Endothelial cell of umbilical vein (primary cell): Measurements from ENCODE around the gene DIO3. TPM values are rescaled to one million over a fixed set of nuclear protein-coding genes. Genes with fewer than 3 reads are reported as not detected.

Experiments used
- Bru-seq: library from RNA; stranded (reverse); fragments of 400-500 nt; gene quantifications from one replicate; lab custom pipeline; 2021; lab: Mats Ljungman, UMichigan
- BruChase-seq, 2 experiments: library from RNA; stranded (reverse); fragments of 400-500 nt; gene quantifications; one replicate each; lab custom pipeline; 2021; lab: Mats Ljungman, UMichigan
- BruUV-seq: library from RNA; stranded (reverse); fragments of 400-500 nt; replicated peaks from 2 replicates; lab custom pipeline; 2021; lab: Mats Ljungman, UMichigan
- CTCF ChIA-PET: fragments of 300-600, 350-600 bp; sonication (Branson Sonifier 250); formaldehyde crosslinking; loops from one replicate; lab custom pipeline; 2021; ENCODE audit warnings: antibody characterized with exemption, inconsistent platforms; lab: Charles Lee
- POLR2A ChIA-PET: fragments of 300-600, 350-600 bp; sonication (Branson Sonifier 250); formaldehyde crosslinking; loops from one replicate; lab custom pipeline; 2021; ENCODE audit warnings: antibody characterized with exemption, inconsistent platforms; lab: Charles Lee
- DNase-seq: peaks from one replicate; pipeline ENCODE4 v3.0.0-alpha.2; 2011; ENCODE audit warnings: low read depth, low spot score
- FAIRE-seq: peaks from 2 replicates; lab custom pipeline; 2011; peaks lifted over from hg19 to GRCh38; lab: Jason Lieb, UNC
- H2AFZ ChIP-seq: 2 replicates; pipeline ENCODE4 v1.6.0; 2012; ENCODE audit warnings: low read depth, low read length, control low read depth, inconsistent platforms
- H3K27ac ChIP-seq: 2 replicates; pipeline ENCODE4 v1.5.1; 2011; ENCODE audit warnings: low read depth, mild to moderate bottlenecking, control low read depth, low read length, moderate library complexity; ENCODE audit not compliant: insufficient read depth
- H3K27me3 ChIP-seq, 2 experiments: 2 replicates each; pipeline versions ENCODE4 v1.6.0 to v1.6.1; 2011; ENCODE audit warnings: low read length in 2 of 2, mixed read lengths in 1 of 2; ENCODE audit not compliant: control insufficient read depth in 2 of 2, insufficient read depth in 2 of 2
- H3K36me3 ChIP-seq, 2 experiments: 2 replicates in 1 of 2; 3 replicates in 1 of 2; pipeline ENCODE4 v1.5.1; 2011; ENCODE audit warnings: low read length in 2 of 2, mild to moderate bottlenecking in 1 of 2, moderate library complexity in 1 of 2; ENCODE audit not compliant: control insufficient read depth in 2 of 2, insufficient read depth in 2 of 2; ENCODE audit errors: extremely low read depth in 1 of 2
- H3K4me1 ChIP-seq: 3 replicates; pipeline ENCODE4 v1.5.1; 2011; ENCODE audit warnings: mild to moderate bottlenecking, low read length; ENCODE audit not compliant: control insufficient read depth, insufficient read depth; ENCODE audit errors: extremely low read depth
- H3K4me2 ChIP-seq: 2 replicates; pipeline ENCODE4 v1.6.1; 2011; ENCODE audit warnings: low read length, control low read depth, mixed read lengths; ENCODE audit not compliant: insufficient read depth
- H3K4me3 ChIP-seq, 3 experiments: fragments of 200-600 bp in 1 of 3; sonication (generic), shearing (Covaris generic) in 1 of 3; replicated peaks in 1 of 3; 2 replicates each; pipeline ENCODE4 v1.5.1; 2011 to 2016; ENCODE audit warnings: control low read depth in 3 of 3, low read length in 3 of 3, mild to moderate bottlenecking in 2 of 3, inconsistent platforms in 1 of 3, low read depth in 1 of 3, moderate library complexity in 1 of 3; ENCODE audit not compliant: insufficient read depth in 1 of 3
- H3K79me2 ChIP-seq: 2 replicates; pipeline ENCODE4 v1.6.0; 2012; ENCODE audit warnings: low read length, inconsistent platforms; ENCODE audit not compliant: control insufficient read depth, insufficient read depth
- H3K9ac ChIP-seq: replicated peaks from 2 replicates; pipeline ENCODE3; 2011; ENCODE audit warnings: low read length, control low read depth; ENCODE audit not compliant: insufficient read depth; ENCODE audit errors: extremely low read depth
- H3K9me1 ChIP-seq: replicated peaks from 3 replicates; pipeline ENCODE4 v1.6.0; 2011; ENCODE audit warnings: mild to moderate bottlenecking, low read length; ENCODE audit not compliant: control insufficient read depth, insufficient read depth; ENCODE audit errors: extremely low read depth
- H3K9me3 ChIP-seq: replicated peaks from 2 replicates; pipeline ENCODE4 v1.5.1; 2012; ENCODE audit warnings: low read length, inconsistent platforms; ENCODE audit not compliant: control insufficient read depth, insufficient read depth
- H4K20me1 ChIP-seq: replicated peaks from 2 replicates; pipeline ENCODE3; 2011; ENCODE audit warnings: mild to moderate bottlenecking, low read length; ENCODE audit not compliant: control insufficient read depth, insufficient read depth; ENCODE audit errors: extremely low read depth
- EZH2 ChIP-seq: IDR thresholded peaks from 2 replicates; pipeline ENCODE4 v1.6.1; 2012; ENCODE audit warnings: borderline replicate concordance, low read depth, mild to moderate bottlenecking, moderate library complexity, low read length, inconsistent platforms; ENCODE audit not compliant: severe bottlenecking
- dilution Hi-C: fragments of 300-500 bp; cut with MboI; formaldehyde crosslinking; loops from one replicate; pipeline ENCODE4 v1.15.0; 2019; ENCODE audit warnings: low sequenced_read_pairs; ENCODE audit not compliant: extremely low pct_ligation_motif_present
- intact Hi-C: fragments of 100-400 bp; cut with micrococcal nuclease; formaldehyde crosslinking; loops from one replicate; pipeline ENCODE4 v1.10.0; 2022
- long read RNA-seq: library from polyadenylated mRNA; stranded (forward); transcript quantifications from one replicate; pipeline ENCODE4 v2.0.0, GENCODE V29; 2021
- polyA minus RNA-seq, 3 experiments: library from RNA; depleted of rRNA, polyadenylated mRNA; stranded (reverse); fragments of >200 nt; gene quantifications; 1 replicate in 1 of 3; 2 replicates in 2 of 3; pipeline ENCODE4 v1.2.3, GENCODE V29; 2011
- polyA plus RNA-seq, 4 experiments: library from polyadenylated mRNA; depleted of rRNA in 3 of 4; stranded (reverse) in 3 of 4; unstranded in 1 of 4; fragments of >200 nt; gene quantifications; 2 replicates each; pipeline versions ENCODE4 v1.2.1 to v1.2.3, GENCODE V29; 2011 to 2012; ENCODE audit warnings: missing spikeins in 1 of 4
- total RNA-seq: library from RNA; stranded (reverse); gene quantifications from 2 replicates; pipeline ENCODE4 v1.2.3, GENCODE V29; 2021
- TF ChIP-seq, protein P1 (sequence below), 2 donors: IDR thresholded peaks; 1 replicate in 1 of 2; 2 replicates in 1 of 2; pipeline ENCODE4 v1.5.1; 2011; ENCODE audit warnings: low read length in 2 of 2, mild to moderate bottlenecking in 2 of 2, moderate library complexity in 2 of 2, control low read depth in 1 of 2, inconsistent platforms in 1 of 2, low read depth in 1 of 2; ENCODE audit not compliant: insufficient read depth in 1 of 2; ENCODE audit errors: extremely low read depth in 1 of 2
- TF ChIP-seq, protein P2 (sequence below): IDR thresholded peaks from 2 replicates; pipeline ENCODE4 v1.6.1; 2011; ENCODE audit not compliant: insufficient read depth, insufficient read length

The DIO3 gene
- total RNA-seq = not detected in 2 replicates
- polyA plus RNA-seq = not detected in 2 replicates
- polyA plus RNA-seq (2011; cell fraction: cytosol; rRNA removed) = not detected in 2 replicates
- polyA plus RNA-seq (2011; cell fraction: nucleus; rRNA removed) = not detected in 2 replicates
- not detected in 2 replicates for polyA plus RNA-seq (2012)
- not detected in 2 replicates for polyA minus RNA-seq
- polyA minus RNA-seq (2011; cell fraction: cytosol; rRNA and poly(A)+ RNA removed) = 4.8 TPM
- not detected in 2 replicates for polyA minus RNA-seq (2011; cell fraction: nucleus; rRNA and poly(A)+ RNA removed)
- not detected for Bru-seq, nascent RNA
- BruChase-seq, experiment 1, labeled RNA remaining after a 6-hour chase = not detected
- BruChase-seq, experiment 2, labeled RNA remaining after a 2-hour chase = not detected
- long read RNA-seq = 0 reads

DNA sequence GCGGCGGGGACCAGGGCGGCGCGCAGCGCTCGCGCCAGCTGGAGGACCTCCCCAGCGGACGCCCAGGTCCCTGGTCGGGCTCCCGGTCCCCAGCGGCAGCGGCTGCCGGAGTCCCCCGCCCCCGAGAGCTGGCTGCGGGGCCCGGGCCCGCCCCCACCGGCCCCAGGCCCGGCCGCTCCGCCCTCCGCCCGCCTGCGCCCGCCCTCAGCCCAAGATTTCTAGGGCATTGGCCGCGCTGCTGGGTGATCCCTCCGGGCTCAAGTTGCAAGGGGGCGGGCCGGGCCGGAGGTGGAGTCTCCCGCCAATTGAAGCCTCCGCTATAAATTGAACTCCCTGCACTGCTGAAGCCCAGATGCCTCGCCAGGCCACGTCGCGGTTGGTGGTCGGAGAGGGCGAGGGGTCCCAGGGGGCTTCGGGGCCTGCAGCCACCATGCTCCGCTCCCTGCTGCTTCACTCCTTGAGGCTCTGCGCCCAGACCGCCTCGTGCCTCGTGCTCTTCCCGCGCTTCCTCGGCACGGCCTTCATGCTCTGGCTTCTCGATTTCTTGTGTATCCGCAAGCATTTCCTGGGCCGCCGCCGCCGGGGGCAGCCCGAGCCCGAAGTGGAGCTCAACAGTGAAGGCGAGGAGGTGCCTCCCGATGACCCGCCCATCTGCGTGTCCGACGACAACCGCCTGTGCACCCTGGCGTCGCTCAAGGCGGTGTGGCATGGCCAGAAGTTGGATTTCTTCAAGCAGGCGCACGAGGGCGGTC lies at the start of gene DIO3:
Gene DIO3 (plus strand): TSS at position 351 of the 752 bp plus-strand sequence.
- no peak within 1 kb of the TSS for H3K9ac ChIP-seq

More for the DNA sequence above, at the start of gene DIO3:
- CTCF ChIA-PET = no interaction called here
- Histone ChIP-seq H3K9me1 (no peaks in the 10 kb centered on the region), H3K36me3 (no peaks in the 10 kb centered on the region), H3K4me1 (no peaks in the 10 kb centered on the region), H3K27ac (no peak within 1 kb of the TSS), H3K4me3 (no peak within 1 kb of the TSS), H3K79me2 (no peaks in the 10 kb centered on the region), H3K27me3 (peaks cover 63 to 69% of the 10 kb centered on the region in 2 experiments), H3K4me2 (no peak within 1 kb of the TSS), H2AFZ (no peak within 1 kb of the TSS), H4K20me1 (no peaks in the 10 kb centered on the region), H3K9me3 (peaks cover 4% of the 10 kb centered on the region)
- TF ChIP-seq EZH2 = no peak
- TF ChIP-seq, protein P1, sequence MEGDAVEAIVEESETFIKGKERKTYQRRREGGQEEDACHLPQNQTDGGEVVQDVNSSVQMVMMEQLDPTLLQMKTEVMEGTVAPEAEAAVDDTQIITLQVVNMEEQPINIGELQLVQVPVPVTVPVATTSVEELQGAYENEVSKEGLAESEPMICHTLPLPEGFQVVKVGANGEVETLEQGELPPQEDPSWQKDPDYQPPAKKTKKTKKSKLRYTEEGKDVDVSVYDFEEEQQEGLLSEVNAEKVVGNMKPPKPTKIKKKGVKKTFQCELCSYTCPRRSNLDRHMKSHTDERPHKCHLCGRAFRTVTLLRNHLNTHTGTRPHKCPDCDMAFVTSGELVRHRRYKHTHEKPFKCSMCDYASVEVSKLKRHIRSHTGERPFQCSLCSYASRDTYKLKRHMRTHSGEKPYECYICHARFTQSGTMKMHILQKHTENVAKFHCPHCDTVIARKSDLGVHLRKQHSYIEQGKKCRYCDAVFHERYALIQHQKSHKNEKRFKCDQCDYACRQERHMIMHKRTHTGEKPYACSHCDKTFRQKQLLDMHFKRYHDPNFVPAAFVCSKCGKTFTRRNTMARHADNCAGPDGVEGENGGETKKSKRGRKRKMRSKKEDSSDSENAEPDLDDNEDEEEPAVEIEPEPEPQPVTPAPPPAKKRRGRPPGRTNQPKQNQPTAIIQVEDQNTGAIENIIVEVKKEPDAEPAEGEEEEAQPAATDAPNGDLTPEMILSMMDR (IDR thresholded peaks at IDR 0.05; ENCODE audit: extremely low read depth in 1 of 2, insufficient read depth in 1 of 2, low read depth in 1 of 2, low read length in 2 of 2) = no peak
- TF ChIP-seq, protein P2, sequence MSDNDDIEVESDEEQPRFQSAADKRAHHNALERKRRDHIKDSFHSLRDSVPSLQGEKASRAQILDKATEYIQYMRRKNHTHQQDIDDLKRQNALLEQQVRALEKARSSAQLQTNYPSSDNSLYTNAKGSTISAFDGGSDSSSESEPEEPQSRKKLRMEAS = no peak
- DNase-seq (no peak), FAIRE-seq (no peak)
- dilution Hi-C loops = no loop called here
- intact Hi-C loops = no loop called here
- POLR2A ChIA-PET = no interaction called here
- BruUV-seq = no TSS peak
